H9 (cell line): ENCODE measurements around the gene KIF22. TPM values are rescaled to one million over a fixed set of nuclear protein-coding genes. Genes with fewer than 3 reads are reported as not detected.

Source experiments
- DNase-seq: peaks from one replicate; pipeline ENCODE4 v3.0.0-alpha.2; 2017
- H2AFZ ChIP-seq: one replicate; pipeline ENCODE4 v1.6.1; 2013; ENCODE audit warnings: mild to moderate bottlenecking, low read length, control low read depth, moderate library complexity
- H2AK5ac ChIP-seq: 2 replicates; pipeline ENCODE4 v1.6.1; 2013; ENCODE audit warnings: low read length, control low read depth, mixed read lengths; ENCODE audit not compliant: insufficient read length
- H2BK120ac ChIP-seq: one replicate; pipeline ENCODE4 v1.6.1; 2013; ENCODE audit warnings: low read depth, mild to moderate bottlenecking, low read length, control low read depth, inconsistent platforms; ENCODE audit not compliant: poor library complexity, severe bottlenecking
- H2BK12ac ChIP-seq: 2 replicates; pipeline ENCODE4 v1.6.1; 2013; ENCODE audit warnings: low read length, control low read depth, mixed read lengths, low read depth; ENCODE audit not compliant: insufficient read length
- H2BK15ac ChIP-seq: 2 replicates; pipeline ENCODE4 v1.6.1; 2013; ENCODE audit warnings: low read depth, low read length, control low read depth
- H2BK20ac ChIP-seq: one replicate; pipeline ENCODE4 v1.6.1; 2013; ENCODE audit warnings: low read depth, mild to moderate bottlenecking, low read length, control low read depth, inconsistent platforms; ENCODE audit not compliant: poor library complexity, severe bottlenecking
- H2BK5ac ChIP-seq: 2 replicates; pipeline ENCODE4 v1.6.1; 2013; ENCODE audit warnings: low read length, control low read depth, mixed read lengths; ENCODE audit not compliant: insufficient read length
- H3K14ac ChIP-seq: 2 replicates; pipeline ENCODE4 v1.6.1; 2013; ENCODE audit warnings: low read length, control low read depth; ENCODE audit not compliant: insufficient read depth
- H3K18ac ChIP-seq: 2 replicates; pipeline ENCODE4 v1.6.1; 2013; ENCODE audit warnings: low read depth, mild to moderate bottlenecking, mixed read lengths, low read length, control low read depth; ENCODE audit not compliant: insufficient read length
- H3K23ac ChIP-seq: 2 replicates; pipeline ENCODE4 v1.6.1; 2013; ENCODE audit warnings: low read length, control low read depth, mixed read lengths, low read depth; ENCODE audit not compliant: insufficient read length
- H3K23me2 ChIP-seq: 2 replicates; pipeline ENCODE4 v1.6.1; 2013; ENCODE audit warnings: low read depth, mild to moderate bottlenecking, mixed read lengths, low read length, control low read depth; ENCODE audit not compliant: insufficient read length, poor library complexity, severe bottlenecking
- H3K27ac ChIP-seq: 2 replicates; pipeline ENCODE4 v1.5.1; 2013; ENCODE audit warnings: low read length, control low read depth, mixed read lengths, low read depth; ENCODE audit not compliant: insufficient read length
- H3K27me3 ChIP-seq: 2 replicates; pipeline ENCODE4 v1.6.1; 2013; ENCODE audit warnings: low read length, control low read depth, inconsistent platforms; ENCODE audit not compliant: insufficient read depth
- H3K4ac ChIP-seq: 2 replicates; pipeline ENCODE4 v1.6.1; 2013; ENCODE audit warnings: low read depth, mild to moderate bottlenecking, control low read depth, inconsistent platforms, low read length, moderate library complexity
- H3K4me1 ChIP-seq: 2 replicates; pipeline ENCODE4 v1.6.1; 2013; ENCODE audit warnings: low read length, control low read depth, inconsistent platforms; ENCODE audit not compliant: insufficient read depth
- H3K4me2 ChIP-seq: 2 replicates; pipeline ENCODE4 v1.6.1; 2013; ENCODE audit warnings: low read length, control low read depth, mixed read lengths; ENCODE audit not compliant: insufficient read length, insufficient read depth
- H3K56ac ChIP-seq: 2 replicates; pipeline ENCODE4 v1.6.1; 2013; ENCODE audit warnings: low read depth, mild to moderate bottlenecking, mixed read lengths, low read length, control low read depth; ENCODE audit not compliant: insufficient read length
- H3K79me1 ChIP-seq: 2 replicates; pipeline ENCODE4 v1.6.1; 2013; ENCODE audit warnings: low read depth, mild to moderate bottlenecking, moderate library complexity, low read length, control low read depth, inconsistent platforms; ENCODE audit not compliant: insufficient read depth, poor library complexity, severe bottlenecking
- H3K79me2 ChIP-seq: 2 replicates; pipeline ENCODE4 v1.6.1; 2013; ENCODE audit warnings: low read length, control low read depth, inconsistent platforms; ENCODE audit not compliant: insufficient read depth
- H3K9ac ChIP-seq: 2 replicates; pipeline ENCODE4 v1.6.1; 2013; ENCODE audit warnings: low read length, control low read depth, mixed read lengths; ENCODE audit not compliant: insufficient read length; ENCODE audit errors: extremely low read depth
- H3K9me3 ChIP-seq: one replicate; pipeline ENCODE4 v1.6.1; 2013; ENCODE audit warnings: low read depth, low read length, inconsistent platforms; ENCODE audit not compliant: control insufficient read depth
- H3T11ph ChIP-seq: one replicate; pipeline ENCODE4 v1.6.1; 2013; ENCODE audit warnings: mild to moderate bottlenecking, low read length, control low read depth, inconsistent platforms
- H4K20me1 ChIP-seq: one replicate; pipeline ENCODE4 v1.6.1; 2013; ENCODE audit not compliant: control insufficient read depth, insufficient read length, insufficient read depth
- H4K5ac ChIP-seq: 2 replicates; pipeline ENCODE4 v1.6.1; 2013; ENCODE audit warnings: low read depth, mild to moderate bottlenecking, mixed read lengths, low read length, control low read depth; ENCODE audit not compliant: insufficient read length
- H4K8ac ChIP-seq: replicated peaks from 2 replicates; pipeline ENCODE4 v1.6.1; 2013; ENCODE audit warnings: low read length, control low read depth, mixed read lengths, low read depth; ENCODE audit not compliant: insufficient read length
- H4K91ac ChIP-seq: 2 replicates; pipeline ENCODE4 v1.6.1; 2013; ENCODE audit warnings: low read depth, mild to moderate bottlenecking, moderate library complexity, mixed read lengths, low read length, control low read depth; ENCODE audit not compliant: insufficient read length
- H3K27ac Mint-ChIP-seq, 3 experiments: 2 replicates in 2 of 3; 3 replicates in 1 of 3; pipeline ENCODE4 v1.8.0; 2020 to 2021; ENCODE audit warnings: mixed read lengths in 3 of 3, mild to moderate bottlenecking in 1 of 3, moderate library complexity in 1 of 3
- H3K27me3 Mint-ChIP-seq: 2 replicates; pipeline ENCODE4 v1.8.0; 2021; ENCODE audit warnings: low read depth, mild to moderate bottlenecking, moderate library complexity, mixed read lengths
- H3K36me3 Mint-ChIP-seq, 3 experiments: 2 replicates in 2 of 3; 3 replicates in 1 of 3; pipeline ENCODE4 v1.8.0; 2020 to 2021; ENCODE audit warnings: low read depth in 3 of 3, mixed read lengths in 3 of 3; ENCODE audit not compliant: insufficient read depth in 1 of 3
- H3K4me1 Mint-ChIP-seq, 2 experiments: 2 replicates each; pipeline ENCODE4 v1.8.0; 2020; ENCODE audit warnings: mixed read lengths in 2 of 2
- H3K4me3 Mint-ChIP-seq, 2 experiments: 2 replicates in 1 of 2; 3 replicates in 1 of 2; pipeline ENCODE4 v1.8.0; 2020 to 2021; ENCODE audit warnings: mild to moderate bottlenecking in 2 of 2, mixed read lengths in 2 of 2, moderate library complexity in 1 of 2
- H3K9me3 Mint-ChIP-seq, 2 experiments: 2 replicates in 1 of 2; 3 replicates in 1 of 2; pipeline ENCODE4 v1.8.0; 2020; ENCODE audit warnings: mild to moderate bottlenecking in 2 of 2, mixed read lengths in 2 of 2, moderate library complexity in 1 of 2
- CTCF ChIP-seq: fragments of 200-600 bp; sonication (generic); conservative IDR thresholded peaks from 3 replicates; pipeline ENCODE4 v1.8.0; 2021; ENCODE audit warnings: antibody characterized with exemption, mild to moderate bottlenecking
- WGBS: extraction: QIAGEN DNeasy Blood & Tissue Kit; methylation state at CpG from one replicate; pipeline ENCODE4 v1.1.7; 2013; ENCODE audit warnings: missing lambda C conversion rate, low lambda C conversion rate, mixed read lengths; ENCODE audit not compliant: insufficient read length; ENCODE audit errors: extremely low coverage; 5-methylcytosine and 5-hydroxymethylcytosine counted together
- total RNA-seq: library from RNA; stranded (reverse); gene quantifications from 2 replicates; pipeline ENCODE4 v1.2.1, GENCODE V29; 2021

The KIF22 gene
- total RNA-seq, 1 experiment from 2014 or later, result 151 TPM

DNA sequence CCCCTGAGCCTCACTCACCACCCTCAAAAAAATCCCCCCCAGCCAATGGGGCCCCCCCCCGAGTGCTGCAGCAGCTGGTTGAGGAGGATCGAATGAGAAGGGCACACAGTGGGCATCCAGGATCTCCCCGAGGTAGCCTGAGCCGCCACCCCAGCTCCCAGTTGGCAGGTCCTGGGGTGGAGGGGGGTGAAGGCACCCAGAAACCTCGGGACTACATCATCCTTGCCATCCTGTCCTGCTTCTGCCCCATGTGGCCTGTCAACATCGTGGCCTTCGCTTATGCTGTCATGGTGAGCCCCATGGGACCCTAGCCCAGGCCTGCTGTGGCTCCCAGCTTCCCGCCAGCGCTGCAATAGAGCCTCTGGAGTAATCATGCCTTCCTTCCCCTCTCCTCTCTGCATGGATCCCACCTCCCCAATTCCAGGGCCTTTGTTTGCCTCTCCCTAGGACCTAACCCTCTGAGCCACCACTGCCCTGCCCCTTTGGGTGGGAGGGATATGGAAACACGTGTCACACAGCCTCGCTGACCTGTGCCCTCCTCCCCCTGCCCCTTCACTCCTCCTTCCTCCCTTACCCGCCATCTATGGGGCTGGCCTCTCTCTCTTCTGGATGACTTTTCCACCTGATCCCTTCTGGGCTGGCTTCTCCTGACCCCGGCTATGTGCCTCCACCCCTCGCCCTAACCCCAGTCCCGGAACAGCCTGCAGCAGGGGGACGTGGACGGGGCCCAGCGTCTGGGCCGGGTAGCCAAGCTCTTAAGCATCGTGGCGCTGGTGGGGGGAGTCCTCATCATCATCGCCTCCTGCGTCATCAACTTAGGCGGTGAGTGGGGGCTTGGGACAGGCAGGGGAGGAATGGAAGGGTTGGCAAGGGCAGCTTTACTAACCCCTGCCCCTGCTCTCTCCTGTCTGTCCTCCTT, 23.4 kb downstream of the KIF22 start:
- Histone ChIP-seq H4K8ac (no peak overlapping the region), H3K9me3 (no peaks in the 10 kb centered on the region), H3K27me3 (no peaks in the 10 kb centered on the region), H2BK5ac (no peak overlapping the region), H2AK5ac (no peak overlapping the region), H3K4ac (no peak overlapping the region), H3T11ph (no peak overlapping the region), H3K56ac (no peak overlapping the region), H3K4me2 (peak overlapping the region; percentile 59), H3K18ac (no peak overlapping the region), H2BK15ac (no peak overlapping the region), H3K79me1 (no peaks in the 10 kb centered on the region), H2BK120ac (no peak overlapping the region), H3K9ac (peak overlapping the region; percentile 26), H2BK20ac (no peak overlapping the region), H3K79me2 (no peaks in the 10 kb centered on the region; the same call in 1 of the 2 replicates), H3K23ac (no peak overlapping the region), H2BK12ac (no peak overlapping the region), H3K27ac (no peak overlapping the region), H4K91ac (no peak overlapping the region), H4K5ac (no peak overlapping the region), H4K20me1 (no peaks in the 10 kb centered on the region), H2AFZ (no peak overlapping the region), H3K14ac (no peak overlapping the region; the same call in 1 of the 2 replicates), H3K4me1 (peaks cover 6% of the 10 kb centered on the region; the same call in 1 of the 2 replicates), H3K23me2 (peaks cover 35% of the 10 kb centered on the region)
- Mint-ChIP-seq H3K27me3 (no peaks in the 10 kb centered on the region; the same call in none of the 2 replicates), H3K36me3 (peaks cover 16 to 30% (median 19%) of the 10 kb centered on the region in 3 experiments), H3K9me3 (no peaks in the 10 kb centered on the region; a peak in 1 of 5 replicates), H3K4me1 (peaks cover 51 to 68% of the 10 kb centered on the region in 2 experiments), H3K27ac (peak overlapping the region in 2 of 3 experiments; percentile 59 to 72; a peak in 4 of 7 replicates), H3K4me3 (peak overlapping the region; percentile 93 to 96)
- WGBS, result no CpG with 5 or more reads among the region's 24 CpGs
- no peak for DNase-seq
- no peak for TF ChIP-seq CTCF
